AG09309 (cell line): ENCODE data around the gene LRP1B.

ENCODE experiments used
- DNase-seq: peaks from one replicate; pipeline ENCODE4 v3.0.0-alpha.2; 2010; ENCODE audit warnings: low read depth
- H3K4me3 ChIP-seq: 2 replicates; pipeline ENCODE4 v1.5.1; 2011; ENCODE audit warnings: mild to moderate bottlenecking, low read depth, low read length, moderate library complexity; ENCODE audit not compliant: control insufficient read depth
- CTCF ChIP-seq: IDR thresholded peaks from 2 replicates; pipeline ENCODE4 v1.5.1; 2011; ENCODE audit warnings: mild to moderate bottlenecking, low read depth, low read length, inconsistent platforms; ENCODE audit not compliant: insufficient read depth, control insufficient read depth; ENCODE audit errors: missing control alignments

The LRP1B gene

GRCh38 chr2:141508806-141509595 is 621.8 kb downstream of the LRP1B start:
- no peak for TF ChIP-seq CTCF
- no peak overlapping the region for H3K4me3 ChIP-seq
- no peak for DNase-seq

- no peak overlapping the region for H3K4me3 ChIP-seq
- no peak for DNase-seq
- no peak for TF ChIP-seq CTCF
Measured at GRCh38 chr2:141508086-141508752, 622.6 kb downstream of the LRP1B start.

GRCh38 chr2:141506135-141506534 is 624.7 kb downstream of the LRP1B start:
- no peak for TF ChIP-seq CTCF
- no peak overlapping the region for H3K4me3 ChIP-seq
- DNase-seq = no peak

- no peak for DNase-seq
- no peak overlapping the region for H3K4me3 ChIP-seq
- TF ChIP-seq CTCF = no peak
Measured at GRCh38 chr2:141501752-141502151, 629.1 kb downstream of the LRP1B start.

GRCh38 chr2:141499123-141499522 is 631.7 kb downstream of the LRP1B start:
- no peak overlapping the region for H3K4me3 ChIP-seq
- no peak for DNase-seq
- TF ChIP-seq CTCF = no peak

GRCh38 chr2:141498561-141498960 is 632.3 kb downstream of the LRP1B start:
- no peak for DNase-seq
- H3K4me3 ChIP-seq = no peak overlapping the region
- TF ChIP-seq CTCF = no peak
